IPS-15b (cell line): ENCODE data around the gene RNLS.

ENCODE experiments used
- H3K27me3 ChIP-seq: one replicate; pipeline ENCODE4 v1.6.1; 2013; ENCODE audit warnings: low read length; ENCODE audit not compliant: control insufficient read depth, insufficient read depth
- H3K36me3 ChIP-seq: one replicate; pipeline ENCODE4 v1.6.1; 2013; ENCODE audit warnings: low read length; ENCODE audit not compliant: control insufficient read depth, insufficient read depth
- H3K4me1 ChIP-seq: one replicate; pipeline ENCODE4 v1.6.1; 2013; ENCODE audit warnings: mild to moderate bottlenecking, low read length; ENCODE audit not compliant: control insufficient read depth, insufficient read depth
- H3K4me3 ChIP-seq: one replicate; pipeline ENCODE4 v1.5.1; 2013; ENCODE audit warnings: low read depth, low read length
- H3K9ac ChIP-seq: one replicate; pipeline ENCODE4 v1.6.1; 2013; ENCODE audit warnings: low read depth, mild to moderate bottlenecking, low read length
- H3K9me3 ChIP-seq: one replicate; pipeline ENCODE4 v1.6.1; 2013; ENCODE audit warnings: mild to moderate bottlenecking, low read length; ENCODE audit not compliant: control insufficient read depth, insufficient read depth

The RNLS gene

DNA sequence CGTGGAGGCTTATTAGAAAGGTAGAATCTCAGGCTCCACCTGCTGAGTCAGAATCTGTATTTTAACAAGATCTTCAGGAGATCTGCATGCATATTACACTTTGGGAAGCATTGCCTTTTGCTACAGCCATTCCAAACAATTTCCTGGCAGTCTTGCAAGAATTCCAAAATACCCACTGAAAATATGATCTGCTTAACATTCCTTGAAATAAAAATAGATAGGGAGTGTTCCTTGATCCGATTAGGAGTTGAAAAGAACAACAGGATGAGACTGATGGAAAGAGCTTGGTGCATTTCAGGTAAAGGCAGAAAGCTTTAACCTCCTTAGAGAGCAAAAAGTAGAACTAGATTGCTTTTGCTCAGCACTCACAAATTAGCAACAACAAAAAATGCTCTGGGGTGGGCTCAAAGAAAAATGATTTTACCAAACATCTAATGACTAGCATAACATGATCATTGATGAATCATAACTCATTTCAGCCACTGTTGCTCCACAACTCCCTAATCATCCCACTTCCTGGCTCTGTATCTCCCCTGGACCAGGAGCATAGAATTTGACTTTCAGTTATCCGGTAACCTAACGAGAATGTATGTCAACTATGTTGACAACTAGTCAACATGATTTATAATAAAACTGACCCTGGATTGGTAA lies 115.2 kb downstream of the RNLS start:
- Histone ChIP-seq H3K4me3 (no peak overlapping the region), H3K9ac (no peak overlapping the region), H3K4me1 (no peaks in the 10 kb centered on the region), H3K27me3 (peaks cover 2% of the 10 kb centered on the region), H3K36me3 (no peaks in the 10 kb centered on the region), H3K9me3 (no peaks in the 10 kb centered on the region)

GRCh38 chr10:88466786-88467185 lies 116.3 kb downstream of the RNLS start:
- Histone ChIP-seq H3K36me3 (no peaks in the 10 kb centered on the region), H3K9ac (no peak overlapping the region)

DNA sequence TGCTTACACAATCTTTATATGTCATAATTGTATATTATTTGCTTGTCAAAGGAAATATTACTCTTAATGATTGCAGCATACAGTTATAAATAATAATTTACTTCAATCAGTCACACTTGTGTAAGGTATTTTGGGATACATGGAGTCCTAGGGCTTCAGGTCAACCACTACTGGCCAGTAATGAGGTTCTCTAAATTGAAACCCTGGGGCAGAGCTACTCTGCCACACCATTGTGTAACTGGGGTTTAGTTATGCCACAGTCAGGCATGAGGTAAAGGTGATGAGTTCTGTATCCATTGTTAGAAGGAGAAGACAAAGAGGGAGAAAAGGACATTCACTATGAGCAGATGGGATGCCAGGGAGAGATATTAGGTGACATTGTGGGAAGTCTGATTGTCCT lies 117.4 kb downstream of the RNLS start:
- Histone ChIP-seq H3K27me3 (peaks cover 2% of the 10 kb centered on the region), H3K9ac (no peak overlapping the region), H3K36me3 (no peaks in the 10 kb centered on the region), H3K9me3 (no peaks in the 10 kb centered on the region), H3K4me3 (no peak overlapping the region), H3K4me1 (no peaks in the 10 kb centered on the region)

More at GRCh38 chr10:88466786-88467185, 116.3 kb downstream of the RNLS start:
- H3K4me1 ChIP-seq, result no peaks in the 10 kb centered on the region
- peaks cover 2% of the 10 kb centered on the region for H3K27me3 ChIP-seq
- no peaks in the 10 kb centered on the region for H3K9me3 ChIP-seq
- H3K4me3 ChIP-seq, result no peak overlapping the region

DNA sequence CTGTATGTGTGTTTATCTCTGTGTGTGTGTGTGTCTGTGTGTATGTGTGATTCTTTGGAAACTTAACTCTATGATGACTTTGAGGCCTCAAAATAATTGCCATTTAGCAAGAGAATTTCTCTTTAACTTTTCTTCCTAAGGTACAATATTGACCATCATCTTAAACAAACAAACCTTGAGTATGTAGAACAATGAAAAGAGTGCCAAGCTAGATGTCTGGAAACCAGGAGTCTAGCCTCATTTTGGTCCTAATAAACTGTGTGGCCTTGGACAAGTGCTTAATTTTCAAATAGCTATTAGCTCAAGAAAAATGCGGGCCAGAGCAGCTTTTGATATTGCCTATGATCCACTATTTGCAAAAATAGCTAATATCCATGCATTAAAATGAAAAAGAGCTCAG lies 119.3 kb downstream of the RNLS start:
- peaks cover 2% of the 10 kb centered on the region for H3K27me3 ChIP-seq
- no peaks in the 10 kb centered on the region for H3K36me3 ChIP-seq

DNA sequence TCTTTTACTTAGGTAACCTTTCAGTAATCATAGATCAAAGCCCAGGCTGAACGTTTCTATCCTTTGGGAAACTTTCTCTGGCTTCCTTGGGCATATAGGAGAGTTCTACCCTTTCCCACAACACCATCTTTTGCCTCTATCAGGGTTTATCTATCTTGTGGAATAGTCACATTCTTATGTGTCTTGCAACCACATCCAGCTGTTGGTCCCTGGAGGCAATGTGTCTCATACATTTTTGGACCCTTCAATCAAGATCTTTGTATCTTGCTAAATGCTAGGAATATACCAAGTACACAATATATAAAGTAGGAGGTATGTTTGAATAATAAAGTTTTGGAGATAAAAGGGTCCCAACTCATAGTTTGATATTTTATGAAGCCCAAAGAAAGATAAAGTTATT lies 121.7 kb downstream of the RNLS start:
- H3K36me3 ChIP-seq, result no peaks in the 10 kb centered on the region
- H3K9ac ChIP-seq, result no peak overlapping the region
- H3K4me3 ChIP-seq, result no peak overlapping the region
- no peaks in the 10 kb centered on the region for H3K4me1 ChIP-seq
- peaks cover 2% of the 10 kb centered on the region for H3K27me3 ChIP-seq
- no peaks in the 10 kb centered on the region for H3K9me3 ChIP-seq

More for the DNA sequence above, 119.3 kb downstream of the RNLS start:
- Histone ChIP-seq H3K4me1 (no peaks in the 10 kb centered on the region), H3K9me3 (no peaks in the 10 kb centered on the region), H3K4me3 (no peak overlapping the region), H3K9ac (no peak overlapping the region)

- Histone ChIP-seq H3K36me3 (no peaks in the 10 kb centered on the region), H3K9ac (no peak overlapping the region), H3K4me3 (no peak overlapping the region), H3K4me1 (no peaks in the 10 kb centered on the region), H3K9me3 (no peaks in the 10 kb centered on the region), H3K27me3 (peaks cover 2% of the 10 kb centered on the region)
Observed at GRCh38 chr10:88459530-88459929, 123.6 kb downstream of the RNLS start.

- H3K9me3 ChIP-seq, result no peaks in the 10 kb centered on the region
- no peak overlapping the region for H3K9ac ChIP-seq
- no peaks in the 10 kb centered on the region for H3K36me3 ChIP-seq
- H3K4me1 ChIP-seq, result no peaks in the 10 kb centered on the region
- no peaks in the 10 kb centered on the region for H3K27me3 ChIP-seq
- no peak overlapping the region for H3K4me3 ChIP-seq
Observed at GRCh38 chr10:88458209-88458608, 124.9 kb downstream of the RNLS start.

DNA sequence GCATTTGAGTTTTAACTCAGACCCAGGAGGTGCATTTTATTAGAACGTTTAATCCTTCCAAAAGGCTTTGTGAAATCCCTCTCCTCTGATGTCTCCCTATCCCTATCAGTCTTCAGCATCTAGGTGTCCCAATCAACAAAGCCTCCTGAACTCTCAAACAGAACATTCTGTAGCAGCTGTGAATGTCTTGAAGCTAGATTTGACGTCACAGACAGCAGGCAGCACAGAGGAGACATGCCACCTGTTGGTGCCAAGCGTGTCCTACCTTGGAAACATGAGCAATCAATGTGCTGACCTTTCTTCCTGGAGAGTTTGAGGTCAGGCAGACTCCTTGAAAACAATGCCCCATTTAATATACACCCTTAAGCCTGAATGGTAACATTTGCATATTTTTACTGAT lies 125.5 kb downstream of the RNLS start:
- no peaks in the 10 kb centered on the region for H3K36me3 ChIP-seq
- H3K9ac ChIP-seq, result no peak overlapping the region
- H3K27me3 ChIP-seq, result no peaks in the 10 kb centered on the region
- H3K4me3 ChIP-seq, result no peak overlapping the region
- no peaks in the 10 kb centered on the region for H3K4me1 ChIP-seq
- H3K9me3 ChIP-seq, result no peaks in the 10 kb centered on the region

DNA sequence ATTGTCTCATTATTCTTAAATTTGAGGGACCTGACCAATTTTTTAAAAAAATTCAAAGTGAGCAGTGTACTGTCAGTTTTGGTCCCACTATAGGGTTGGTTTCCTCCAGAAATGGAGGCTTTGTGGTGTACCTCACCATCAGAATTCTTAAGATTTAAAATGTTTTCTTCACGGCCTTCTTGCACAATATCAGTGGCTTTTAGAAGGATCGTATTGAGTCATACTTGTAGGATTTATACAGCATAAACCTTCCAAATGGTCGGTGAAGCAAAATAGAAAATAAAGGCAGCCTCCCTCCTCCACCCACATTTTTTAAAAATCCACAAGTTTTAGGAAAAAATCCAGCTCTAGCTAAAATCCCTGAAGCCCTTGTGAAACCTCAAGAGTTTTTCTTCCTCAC lies 126.4 kb downstream of the RNLS start:
- Histone ChIP-seq H3K4me1 (no peaks in the 10 kb centered on the region), H3K36me3 (no peaks in the 10 kb centered on the region), H3K9me3 (no peaks in the 10 kb centered on the region), H3K27me3 (no peaks in the 10 kb centered on the region), H3K9ac (no peak overlapping the region), H3K4me3 (no peak overlapping the region)

DNA sequence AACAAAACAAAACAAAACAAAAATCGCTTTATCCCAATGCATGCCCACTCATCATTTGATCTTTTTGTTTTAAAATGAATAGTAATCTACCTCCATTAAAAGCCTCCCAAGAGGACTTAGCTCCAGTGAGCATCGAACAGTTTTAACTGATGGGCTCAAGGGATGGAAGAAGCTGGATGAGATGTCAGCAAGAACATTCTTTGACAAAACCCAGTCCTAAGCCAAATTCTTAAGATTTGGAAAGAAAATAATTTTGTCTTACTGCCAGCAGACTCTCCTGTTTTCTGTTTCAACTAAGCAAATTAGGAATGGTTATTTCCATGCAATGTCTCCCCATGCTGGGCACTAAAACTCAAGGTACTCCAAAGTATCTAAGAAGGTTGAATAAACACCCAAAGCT lies 127.3 kb downstream of the RNLS start:
- Histone ChIP-seq H3K4me1 (no peaks in the 10 kb centered on the region), H3K9me3 (no peaks in the 10 kb centered on the region), H3K4me3 (no peak overlapping the region), H3K27me3 (no peaks in the 10 kb centered on the region), H3K36me3 (no peaks in the 10 kb centered on the region), H3K9ac (no peak overlapping the region)

DNA sequence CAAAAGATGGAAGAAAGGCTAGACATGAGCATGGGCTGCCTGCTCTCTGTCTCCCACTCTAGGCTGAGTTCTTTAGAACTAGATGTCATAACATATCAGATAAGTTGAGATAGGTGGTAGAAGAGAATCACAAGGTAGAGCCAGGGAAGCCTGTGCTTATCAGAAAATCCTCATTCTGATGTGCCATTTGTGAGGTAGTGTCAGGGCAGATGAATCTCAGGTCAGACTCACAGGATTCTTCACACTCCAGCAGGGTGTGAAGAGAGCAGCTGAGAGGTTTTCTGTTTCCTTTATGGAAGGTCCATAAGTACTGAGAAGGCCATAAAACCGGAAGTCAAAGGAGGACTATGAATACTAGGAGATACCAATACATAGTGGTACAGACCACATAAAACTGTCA lies 132.9 kb downstream of the RNLS start:
- Histone ChIP-seq H3K9me3 (no peaks in the 10 kb centered on the region), H3K27me3 (no peaks in the 10 kb centered on the region), H3K4me3 (no peak overlapping the region), H3K4me1 (no peaks in the 10 kb centered on the region), H3K36me3 (no peaks in the 10 kb centered on the region), H3K9ac (no peak overlapping the region)

DNA sequence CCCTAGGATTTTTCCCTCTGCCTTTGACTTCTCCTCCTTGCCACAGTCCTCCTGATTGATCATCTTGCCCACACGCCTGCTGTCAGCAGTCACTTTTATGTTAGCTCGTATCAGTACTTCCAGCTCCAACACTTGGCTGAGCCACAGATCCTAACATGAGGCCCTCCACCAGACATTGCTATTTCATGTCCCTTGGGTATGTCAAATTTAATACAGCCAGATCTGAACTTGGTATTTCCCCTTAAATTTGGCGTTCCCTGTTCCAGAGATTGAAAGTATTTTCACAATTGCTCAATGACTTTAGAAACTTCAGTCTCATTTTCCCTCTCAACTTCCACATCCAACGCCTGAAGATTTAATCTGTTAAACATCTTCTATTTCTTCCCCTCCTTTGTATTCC lies 140.4 kb downstream of the RNLS start:
- Histone ChIP-seq H3K9ac (no peak overlapping the region), H3K36me3 (no peaks in the 10 kb centered on the region), H3K4me1 (no peaks in the 10 kb centered on the region), H3K4me3 (no peak overlapping the region), H3K27me3 (no peaks in the 10 kb centered on the region), H3K9me3 (peaks cover 2% of the 10 kb centered on the region)
